Progenitor cell of endocrine pancreas (in vitro differentiated cells): ENCODE results near the gene FAM193A. TPM values are rescaled to one million over a fixed set of nuclear protein-coding genes. Genes with fewer than 3 reads are reported as not detected.

Experiments used
- DNase-seq: peaks from one replicate; pipeline ENCODE4 v3.0.0; 2021; ENCODE audit warnings: low spot score; ENCODE audit not compliant: unreplicated experiment
- H3K27ac Mint-ChIP-seq: 2 replicates; pipeline ENCODE4 v1.8.0; 2021; ENCODE audit warnings: mild to moderate bottlenecking, moderate library complexity, mixed read lengths
- H3K27me3 Mint-ChIP-seq: 2 replicates; pipeline ENCODE4 v1.8.0; 2021; ENCODE audit warnings: mixed read lengths
- H3K36me3 Mint-ChIP-seq: 2 replicates; pipeline ENCODE4 v1.8.0; 2022; ENCODE audit warnings: mixed read lengths; ENCODE audit not compliant: insufficient read depth
- H3K4me1 Mint-ChIP-seq: 2 replicates; pipeline ENCODE4 v1.8.0; 2021; ENCODE audit warnings: low read depth, mixed read lengths
- H3K4me3 Mint-ChIP-seq: 2 replicates; pipeline ENCODE4 v1.8.0; 2021; ENCODE audit warnings: low read depth, mild to moderate bottlenecking, moderate library complexity, mixed read lengths
- H3K9me3 Mint-ChIP-seq: 2 replicates; pipeline ENCODE4 v1.8.0; 2021; ENCODE audit warnings: low read depth, mixed read lengths
- CTCF ChIP-seq: fragments of 200-600 bp; sonication (generic); IDR thresholded peaks from one replicate; pipeline ENCODE4 v1.5.0; 2021; ENCODE audit warnings: antibody characterized with exemption, mild to moderate bottlenecking; ENCODE audit not compliant: unreplicated experiment
- total RNA-seq: library from RNA; stranded (reverse); gene quantifications from 2 replicates; pipeline ENCODE4 v1.2.1, GENCODE V29; 2021

FAM193A gene
- total RNA-seq, 1 donor from 2014 or later, result 53.4 TPM

GRCh38 chr4:2715426-2715825, 179.0 kb downstream of the FAM193A start:
- Mint-ChIP-seq H3K36me3 (peaks cover 25% of the 10 kb centered on the region), H3K4me1 (no peaks in the 10 kb centered on the region), H3K4me3 (no peak overlapping the region), H3K27ac (peak overlapping the region; percentile 13), H3K27me3 (no peaks in the 10 kb centered on the region), H3K9me3 (no peaks in the 10 kb centered on the region)
- DNase-seq, result no peak
- TF ChIP-seq CTCF, result no peak

GRCh38 chr4:2716236-2716635, 179.8 kb downstream of the FAM193A start:
- DNase-seq, result no peak
- H3K4me3 Mint-ChIP-seq, result no peak overlapping the region
- TF ChIP-seq CTCF, result no peak
- peaks cover 26% of the 10 kb centered on the region for H3K36me3 Mint-ChIP-seq
- no peaks in the 10 kb centered on the region for H3K4me1 Mint-ChIP-seq
- peak overlapping the region; percentile 13 for H3K27ac Mint-ChIP-seq
- no peaks in the 10 kb centered on the region for H3K27me3 Mint-ChIP-seq
- no peaks in the 10 kb centered on the region for H3K9me3 Mint-ChIP-seq

GRCh38 chr4:2721586-2721985, 185.1 kb downstream of the FAM193A start:
- Mint-ChIP-seq H3K9me3 (no peaks in the 10 kb centered on the region), H3K27me3 (no peaks in the 10 kb centered on the region), H3K27ac (no peak overlapping the region), H3K36me3 (peaks cover 18% of the 10 kb centered on the region), H3K4me1 (no peaks in the 10 kb centered on the region), H3K4me3 (no peak overlapping the region)
- no peak for TF ChIP-seq CTCF
- DNase-seq, result no peak

- DNase-seq, result no peak
- Mint-ChIP-seq H3K4me1 (no peaks in the 10 kb centered on the region), H3K27me3 (no peaks in the 10 kb centered on the region), H3K27ac (peak overlapping the region; percentile 32), H3K4me3 (no peak overlapping the region), H3K36me3 (peaks cover 18% of the 10 kb centered on the region), H3K9me3 (no peaks in the 10 kb centered on the region)
- TF ChIP-seq CTCF, result no peak
Observed at GRCh38 chr4:2722033-2722432, 185.6 kb downstream of the FAM193A start.

- Mint-ChIP-seq H3K9me3 (no peaks in the 10 kb centered on the region), H3K27me3 (no peaks in the 10 kb centered on the region), H3K4me1 (no peaks in the 10 kb centered on the region), H3K4me3 (no peak overlapping the region), H3K36me3 (peaks cover 14% of the 10 kb centered on the region), H3K27ac (no peak overlapping the region)
- DNase-seq, result no peak
- TF ChIP-seq CTCF, result no peak
Observed at GRCh38 chr4:2723751-2724150, 187.3 kb downstream of the FAM193A start.
